ENCODE measurements around the gene DACT2.

The DACT2 gene

GRCh38 chr6:168307695-168308021 is 11.9 kb downstream of the DACT2 start:
- DNase-seq (ENCODE audit: insufficient read length, low spot score) (no peak), FAIRE-seq (no peak)
- TF ChIP-seq SPI1 (IDR thresholded peaks at IDR 0.05; ENCODE audit: low read depth, low read length) = no peak
- TF ChIP-seq POU2F2 (IDR thresholded peaks at IDR 0.05; ENCODE audit: low read depth, low read length) = no peak
- no peak for TF ChIP-seq POLR2AphosphoS5 (IDR thresholded peaks at IDR 0.05; ENCODE audit: low read depth, low read length)
- no peak for TF ChIP-seq PAX5 (IDR thresholded peaks at IDR 0.05; ENCODE audit: insufficient read depth, low read length, severe bottlenecking)
- no peak for TF ChIP-seq POLR2A (IDR thresholded peaks at IDR 0.05; ENCODE audit: low read depth, low read length)

- DNase-seq (ENCODE audit: insufficient read length, low spot score) = no peak
- FAIRE-seq = no peak
- TF ChIP-seq POLR2A (IDR thresholded peaks at IDR 0.05; ENCODE audit: low read depth, low read length) (no peak), SPI1 (IDR thresholded peaks at IDR 0.05; ENCODE audit: low read depth, low read length) (no peak), POU2F2 (IDR thresholded peaks at IDR 0.05; ENCODE audit: low read depth, low read length) (no peak)
Measured at GRCh38 chr6:168307015-168307694, 12.4 kb downstream of the DACT2 start.

GRCh38 chr6:168305863-168306262 is 13.7 kb downstream of the DACT2 start:
- FAIRE-seq (no peak), DNase-seq (ENCODE audit: insufficient read length, low spot score) (no peak)
- no peak for TF ChIP-seq POU2F2 (IDR thresholded peaks at IDR 0.05; ENCODE audit: low read depth, low read length)
- TF ChIP-seq POLR2AphosphoS5 (IDR thresholded peaks at IDR 0.05; ENCODE audit: low read depth, low read length) = no peak
- no peak for TF ChIP-seq SPI1 (IDR thresholded peaks at IDR 0.05; ENCODE audit: low read depth, low read length)
- no peak for TF ChIP-seq PAX5 (IDR thresholded peaks at IDR 0.05; ENCODE audit: insufficient read depth, low read length, severe bottlenecking)
- TF ChIP-seq POLR2A (IDR thresholded peaks at IDR 0.05; ENCODE audit: low read depth, low read length) = no peak
- no peak for TF ChIP-seq TAF1 (IDR thresholded peaks at IDR 0.05; ENCODE audit: low read depth, low read length)

- FAIRE-seq = no peak
- DNase-seq (ENCODE audit: insufficient read length, low spot score) = no peak
- TF ChIP-seq POLR2A (IDR thresholded peaks at IDR 0.05; ENCODE audit: low read depth, low read length) = no peak
- TF ChIP-seq SPI1 (IDR thresholded peaks at IDR 0.05; ENCODE audit: low read depth, low read length) = no peak
Measured at GRCh38 chr6:168305096-168305749, 14.4 kb downstream of the DACT2 start.

GRCh38 chr6:168304752-168305015 is 14.9 kb downstream of the DACT2 start:
- TF ChIP-seq POLR2A (IDR thresholded peaks at IDR 0.05; ENCODE audit: low read depth, low read length) (no peak), PAX5 (IDR thresholded peaks at IDR 0.05; ENCODE audit: insufficient read depth, low read length, severe bottlenecking) (no peak), POU2F2 (IDR thresholded peaks at IDR 0.05; ENCODE audit: low read depth, low read length) (no peak), SPI1 (IDR thresholded peaks at IDR 0.05; ENCODE audit: low read depth, low read length) (no peak), TAF1 (IDR thresholded peaks at IDR 0.05; ENCODE audit: low read depth, low read length) (no peak), POLR2AphosphoS5 (IDR thresholded peaks at IDR 0.05; ENCODE audit: low read depth, low read length) (no peak)
- DNase-seq (ENCODE audit: insufficient read length, low spot score) (no peak), FAIRE-seq (no peak)

GRCh38 chr6:168303982-168304751 is 15.4 kb downstream of the DACT2 start:
- no peak for TF ChIP-seq SPI1 (IDR thresholded peaks at IDR 0.05; ENCODE audit: low read depth, low read length)
- no peak for TF ChIP-seq PAX5 (IDR thresholded peaks at IDR 0.05; ENCODE audit: insufficient read depth, low read length, severe bottlenecking)
- no peak for TF ChIP-seq POU2F2 (IDR thresholded peaks at IDR 0.05; ENCODE audit: low read depth, low read length)
- TF ChIP-seq POLR2AphosphoS5 (IDR thresholded peaks at IDR 0.05; ENCODE audit: low read depth, low read length) = no peak
- no peak for TF ChIP-seq TAF1 (IDR thresholded peaks at IDR 0.05; ENCODE audit: low read depth, low read length)
- DNase-seq (ENCODE audit: insufficient read length, low spot score) = no peak
- FAIRE-seq = no peak

- no peak for TF ChIP-seq POLR2AphosphoS5 (IDR thresholded peaks at IDR 0.05; ENCODE audit: low read depth, low read length)
- TF ChIP-seq SPI1 (IDR thresholded peaks at IDR 0.05; ENCODE audit: low read depth, low read length) = no peak
- no peak for TF ChIP-seq POU2F2 (IDR thresholded peaks at IDR 0.05; ENCODE audit: low read depth, low read length)
- TF ChIP-seq PAX5 (IDR thresholded peaks at IDR 0.05; ENCODE audit: insufficient read depth, low read length, severe bottlenecking) = no peak
- TF ChIP-seq TAF1 (IDR thresholded peaks at IDR 0.05; ENCODE audit: low read depth, low read length) = no peak
- no peak for TF ChIP-seq POLR2A (IDR thresholded peaks at IDR 0.05; ENCODE audit: low read depth, low read length)
- no peak for DNase-seq (ENCODE audit: insufficient read length, low spot score)
- no peak for FAIRE-seq
Measured at GRCh38 chr6:168302534-168302933, 17.0 kb downstream of the DACT2 start.

- TF ChIP-seq POLR2AphosphoS5 (IDR thresholded peaks at IDR 0.05; ENCODE audit: low read depth, low read length) (no peak), SPI1 (IDR thresholded peaks at IDR 0.05; ENCODE audit: low read depth, low read length) (no peak), PAX5 (IDR thresholded peaks at IDR 0.05; ENCODE audit: insufficient read depth, low read length, severe bottlenecking) (no peak), POLR2A (IDR thresholded peaks at IDR 0.05; ENCODE audit: low read depth, low read length) (no peak), POU2F2 (IDR thresholded peaks at IDR 0.05; ENCODE audit: low read depth, low read length) (no peak), TAF1 (IDR thresholded peaks at IDR 0.05; ENCODE audit: low read depth, low read length) (no peak)
- DNase-seq (ENCODE audit: insufficient read length, low spot score) (no peak), FAIRE-seq (no peak)
Measured at GRCh38 chr6:168301648-168302398, 17.8 kb downstream of the DACT2 start.

- DNase-seq (ENCODE audit: insufficient read length, low spot score) = no peak
- no peak for FAIRE-seq
- no peak for TF ChIP-seq POLR2AphosphoS5 (IDR thresholded peaks at IDR 0.05; ENCODE audit: low read depth, low read length)
- no peak for TF ChIP-seq POU2F2 (IDR thresholded peaks at IDR 0.05; ENCODE audit: low read depth, low read length)
- no peak for TF ChIP-seq PAX5 (IDR thresholded peaks at IDR 0.05; ENCODE audit: insufficient read depth, low read length, severe bottlenecking)
- TF ChIP-seq POLR2A (IDR thresholded peaks at IDR 0.05; ENCODE audit: low read depth, low read length) = no peak
- TF ChIP-seq SPI1 (IDR thresholded peaks at IDR 0.05; ENCODE audit: low read depth, low read length) = no peak
- no peak for TF ChIP-seq TAF1 (IDR thresholded peaks at IDR 0.05; ENCODE audit: low read depth, low read length)
Measured at GRCh38 chr6:168300975-168301647, 18.5 kb downstream of the DACT2 start.

Data from GM12891 (cell line).